ENCODE measurements around the gene IMMP2L. TPM values are rescaled to one million over a fixed set of nuclear protein-coding genes. Genes with fewer than 3 reads are reported as not detected.

The IMMP2L gene
- total RNA-seq, 1 donor from 2014 or later, result 17.1 TPM

DNA sequence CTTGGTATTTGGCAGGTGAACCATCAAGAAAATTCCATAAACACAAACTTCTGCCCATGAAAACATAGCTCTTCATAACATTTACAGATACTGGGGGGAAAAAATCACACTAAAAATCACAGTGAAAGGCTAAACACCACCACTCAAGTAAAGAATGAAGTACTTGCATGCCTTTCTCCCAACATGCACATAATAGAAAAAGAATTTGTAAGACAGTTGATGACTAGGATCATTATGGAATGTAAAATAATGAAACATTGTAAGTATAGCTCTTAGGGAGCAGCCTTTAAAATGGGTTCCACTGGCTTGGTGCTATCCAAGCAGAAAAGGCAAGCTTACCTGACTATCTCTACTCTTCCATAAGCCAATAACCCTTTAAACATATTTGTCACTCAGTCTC, 771.3 kb downstream of the IMMP2L start:
- DNase-seq, result no peak
- intact Hi-C loops (cut with micrococcal nuclease), result no loop called here
- ATAC-seq, result no peak

- DNase-seq, result no peak
- intact Hi-C loops (cut with micrococcal nuclease), result no loop called here
- no peak for ATAC-seq
These were observed 775.8 kb downstream of the IMMP2L start for GRCh38 chr7:110786328-110786965.

DNA sequence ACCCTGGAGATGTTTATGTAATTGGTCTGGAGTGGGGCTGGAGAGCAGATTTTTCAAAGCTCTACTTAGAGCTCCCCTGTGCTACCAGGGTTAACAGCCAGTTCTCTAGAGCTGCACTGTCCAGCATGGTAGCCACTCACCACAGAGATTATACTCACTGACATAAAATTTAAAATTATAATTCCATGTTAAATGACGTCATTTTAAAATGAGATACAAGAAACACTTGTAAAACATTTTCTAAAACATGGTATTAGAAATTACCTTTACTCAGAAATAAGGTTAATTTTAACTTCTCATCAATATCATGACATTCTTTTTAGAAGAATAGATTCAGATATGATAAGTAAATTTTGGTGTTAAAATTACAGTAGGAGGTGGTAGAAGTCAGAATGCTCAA, 777.5 kb downstream of the IMMP2L start:
- DNase-seq (no peak), ATAC-seq (no peak)
- intact Hi-C loops (cut with micrococcal nuclease), result no loop called here

DNA sequence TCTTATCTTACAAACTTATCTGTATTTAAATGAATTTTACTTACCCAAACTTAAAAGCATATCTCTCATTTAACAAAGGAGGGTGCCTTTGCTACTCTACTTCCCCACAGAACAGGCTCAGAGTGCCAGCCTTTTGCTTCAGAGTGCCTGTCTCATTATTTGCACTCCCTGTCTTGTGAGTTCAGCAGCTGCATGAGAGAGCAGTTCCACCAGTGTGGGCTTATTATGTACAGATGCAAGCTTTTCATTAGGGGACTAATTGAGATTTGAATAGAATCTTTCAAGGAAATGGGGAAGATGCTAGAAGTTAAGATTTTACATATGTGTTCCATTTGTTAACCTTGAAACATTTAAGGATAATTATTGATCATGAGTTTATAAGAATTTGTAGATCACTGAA, 781.6 kb downstream of the IMMP2L start:
- ATAC-seq, result no peak
- intact Hi-C loops (cut with micrococcal nuclease), result no loop called here
- no peak for DNase-seq

- DNase-seq (no peak), ATAC-seq (no peak)
- intact Hi-C loops (cut with micrococcal nuclease), result no loop called here
These were observed 783.0 kb downstream of the IMMP2L start for GRCh38 chr7:110779339-110779738.

GRCh38 chr7:110775046-110775445, 787.2 kb downstream of the IMMP2L start:
- ATAC-seq, result no peak
- intact Hi-C loops (cut with micrococcal nuclease), result no loop called here
- DNase-seq, result no peak

GRCh38 chr7:110774071-110774470, 788.2 kb downstream of the IMMP2L start:
- intact Hi-C loops (cut with micrococcal nuclease), result no loop called here
- ATAC-seq, result no peak
- DNase-seq, result no peak

GRCh38 chr7:110772615-110773014, 789.7 kb downstream of the IMMP2L start:
- intact Hi-C loops (cut with micrococcal nuclease), result no loop called here
- ATAC-seq (no peak), DNase-seq (no peak)

DNA sequence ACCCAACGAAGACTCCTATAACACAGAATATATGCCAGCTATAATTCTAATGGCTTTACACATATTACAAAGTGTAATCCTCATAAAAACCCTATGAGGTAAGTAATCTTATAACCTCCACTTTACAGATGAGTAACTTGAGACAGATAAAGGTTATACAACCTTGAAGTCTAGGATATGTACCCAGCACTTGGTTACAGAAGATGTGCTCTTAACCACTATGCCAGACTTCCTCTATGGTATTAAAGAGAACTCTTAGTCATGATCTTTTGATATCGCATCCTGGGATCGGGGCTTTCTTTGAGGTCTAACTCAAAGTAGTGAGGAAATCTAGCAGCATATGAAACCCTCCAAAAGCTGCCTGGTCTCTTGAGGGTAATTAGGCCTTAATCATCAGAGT, 790.6 kb downstream of the IMMP2L start:
- intact Hi-C loops (cut with micrococcal nuclease), result no loop called here
- DNase-seq (no peak), ATAC-seq (no peak)

GRCh38 chr7:110767550-110768110, 794.7 kb downstream of the IMMP2L start:
- intact Hi-C loops (cut with micrococcal nuclease), result no loop called here
- no peak for ATAC-seq
- DNase-seq, result no peak

DNA sequence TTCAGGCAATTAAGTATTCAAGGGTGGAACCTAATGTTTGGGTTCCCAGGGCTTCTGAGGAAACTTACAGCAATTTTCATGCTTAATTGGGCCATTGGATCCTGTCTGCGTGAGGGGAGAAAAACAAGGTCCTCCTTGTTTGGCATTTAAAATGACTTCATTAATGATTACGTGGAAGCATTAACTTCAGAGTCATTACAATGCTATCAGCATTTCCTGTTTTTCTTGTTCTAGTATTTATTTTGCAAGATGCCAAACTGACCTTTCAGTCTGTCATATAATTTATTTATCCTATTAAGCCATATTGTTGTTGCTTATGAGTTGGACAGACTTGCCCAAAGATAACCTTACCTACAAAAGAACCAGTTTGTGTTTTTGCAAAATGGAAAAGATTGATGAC, 795.4 kb downstream of the IMMP2L start:
- ATAC-seq (no peak), DNase-seq (no peak)
- intact Hi-C loops (cut with micrococcal nuclease), result no loop called here

GRCh38 chr7:110764852-110765251, 797.4 kb downstream of the IMMP2L start:
- no peak for DNase-seq
- intact Hi-C loops (cut with micrococcal nuclease), result no loop called here
- ATAC-seq, result no peak

- intact Hi-C loops (cut with micrococcal nuclease), result no loop called here
- DNase-seq (no peak), ATAC-seq (no peak)
These were observed 799.6 kb downstream of the IMMP2L start for GRCh38 chr7:110762546-110763225.

GRCh38 chr7:110760341-110760740, 802.0 kb downstream of the IMMP2L start:
- no peak for DNase-seq
- no peak for ATAC-seq
- intact Hi-C loops (cut with micrococcal nuclease), result no loop called here

GRCh38 chr7:110759069-110759468, 803.2 kb downstream of the IMMP2L start:
- ATAC-seq (no peak), DNase-seq (no peak)
- intact Hi-C loops (cut with micrococcal nuclease), result no loop called here

DNA sequence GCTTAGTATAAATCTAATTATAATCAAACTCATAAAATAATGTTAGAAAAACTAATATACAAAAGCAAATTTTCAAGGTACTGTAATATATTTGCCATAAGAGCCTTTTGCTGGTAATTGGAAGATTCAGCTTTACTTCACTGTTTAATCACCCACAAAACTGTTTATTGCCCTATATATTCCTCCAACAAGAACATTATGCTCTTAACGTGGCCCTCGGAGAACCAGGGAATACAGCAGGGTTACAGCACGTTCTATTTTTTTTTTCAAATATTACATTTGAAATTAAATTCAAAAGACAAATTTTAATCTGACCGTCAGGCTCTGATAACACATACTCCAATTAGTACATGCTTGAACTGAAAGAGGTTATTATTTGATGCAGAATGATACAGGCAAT, 807.6 kb downstream of the IMMP2L start:
- ATAC-seq, result no peak
- DNase-seq, result no peak
- intact Hi-C loops (cut with micrococcal nuclease), result no loop called here

- ATAC-seq, result no peak
- intact Hi-C loops (cut with micrococcal nuclease), result no loop called here
- DNase-seq, result no peak
These were observed 811.2 kb downstream of the IMMP2L start for GRCh38 chr7:110750931-110751605.

- intact Hi-C loops (cut with micrococcal nuclease), result no loop called here
- DNase-seq, result no peak
- no peak for ATAC-seq
These were observed 829.1 kb downstream of the IMMP2L start for GRCh38 chr7:110733221-110733620.

- intact Hi-C loops (cut with micrococcal nuclease), result no loop called here
- ATAC-seq (no peak), DNase-seq (no peak)
These were observed 837.5 kb downstream of the IMMP2L start for GRCh38 chr7:110724811-110725210.

- ATAC-seq, result no peak
- no peak for DNase-seq
- intact Hi-C loops (cut with micrococcal nuclease), result no loop called here
These were observed 840.9 kb downstream of the IMMP2L start for GRCh38 chr7:110721395-110721794.

All from left ventricle myocardium superior (tissue), 1 donor.